SU-DHL-6 (cell line): Measurements from ENCODE around the gene MSANTD4.

Experiments
- H2AFZ ChIP-seq: fragments of 200-600 bp; sonication (generic); 2 replicates; pipeline ENCODE4 v1.6.1; 2014; ENCODE audit warnings: low read depth, mild to moderate bottlenecking, moderate library complexity, mixed read lengths, antibody characterized with exemption, low read length; ENCODE audit not compliant: severe bottlenecking
- H3F3A ChIP-seq: fragments of 200-600 bp; shearing (Covaris generic); 2 replicates; pipeline ENCODE4 v1.6.0; 2016; ENCODE audit warnings: antibody characterized with exemption, mild to moderate bottlenecking; ENCODE audit not compliant: insufficient read depth
- H3K27ac ChIP-seq: fragments of 200-600 bp; sonication (generic); 2 replicates; pipeline ENCODE4 v1.5.1; 2016; ENCODE audit warnings: low read depth, mild to moderate bottlenecking, low read length, moderate library complexity, mixed read lengths
- H3K27me3 ChIP-seq: fragments of 200-600 bp; sonication (generic), shearing (Covaris generic); 2 replicates; pipeline ENCODE4 v1.6.0; 2014; ENCODE audit warnings: mild to moderate bottlenecking, low read length
- H3K36me3 ChIP-seq: fragments of 200-600 bp; sonication (generic); 2 replicates; pipeline ENCODE4 v1.6.1; 2014; ENCODE audit warnings: mild to moderate bottlenecking, low read length, mixed read lengths
- H3K4me2 ChIP-seq: fragments of 300-600, 200-600 bp; shearing (Covaris generic), sonication (generic); 2 replicates; pipeline ENCODE4 v1.6.0; 2014; ENCODE audit warnings: low read length, low read depth, mild to moderate bottlenecking; ENCODE audit not compliant: poor library complexity, severe bottlenecking
- H3K4me3 ChIP-seq: fragments of 200-600 bp; sonication (generic); 2 replicates; pipeline ENCODE4 v1.5.1; 2014; ENCODE audit warnings: antibody characterized with exemption, low read length, mild to moderate bottlenecking, mixed read lengths; ENCODE audit not compliant: insufficient read depth, poor library complexity, severe bottlenecking
- H3K79me2 ChIP-seq: fragments of 200-600 bp; sonication (generic); 2 replicates; pipeline ENCODE4 v1.6.1; 2014; ENCODE audit warnings: mild to moderate bottlenecking, low read length, moderate library complexity; ENCODE audit not compliant: insufficient read depth
- H3K9ac ChIP-seq: fragments of 200-600 bp; sonication (generic); 2 replicates; pipeline ENCODE4 v1.7.0; 2014; ENCODE audit warnings: mild to moderate bottlenecking, low read length
- H3K9me2 ChIP-seq: fragments of 200-600 bp; sonication (generic); replicated peaks from 2 replicates; pipeline ENCODE4 v1.6.1; 2014; ENCODE audit warnings: low read length; ENCODE audit not compliant: insufficient read depth
- H3K9me3 ChIP-seq: fragments of 200-600 bp; sonication (generic); 2 replicates; pipeline ENCODE4 v1.6.1; 2014; ENCODE audit warnings: low read length, mixed read lengths; ENCODE audit not compliant: insufficient read depth
- H4K20me1 ChIP-seq: fragments of 200-600 bp; sonication (generic); 2 replicates; pipeline ENCODE4 v1.6.1; 2014; ENCODE audit warnings: low read depth, mild to moderate bottlenecking, antibody characterized with exemption, low read length, moderate library complexity, mixed read lengths
- CTCF ChIP-seq: fragments of 200-600 bp; sonication (generic); IDR thresholded peaks from one replicate; pipeline ENCODE4 v1.5.1; 2017; ENCODE audit warnings: antibody characterized with exemption, mild to moderate bottlenecking, low read length, moderate library complexity; ENCODE audit not compliant: insufficient read depth, poor library complexity, severe bottlenecking
- EZH2phosphoT487 ChIP-seq: fragments of 200-600 bp; sonication (generic), shearing (Covaris generic); conservative IDR thresholded peaks from 2 replicates; pipeline ENCODE4 v1.6.1; 2018; ENCODE audit warnings: mild to moderate bottlenecking, antibody characterized with exemption, low read length, moderate library complexity, mixed read lengths

The MSANTD4 gene

GRCh38 chr11:106043540-106043939, 21.5 kb upstream of the MSANTD4 start:
- no peaks in the 10 kb centered on the region for H3K36me3 ChIP-seq
- no peak overlapping the region for H3K4me2 ChIP-seq
- no peak overlapping the region for H3K9ac ChIP-seq
- no peaks in the 10 kb centered on the region for H4K20me1 ChIP-seq
- H3K27me3 ChIP-seq = no peaks in the 10 kb centered on the region
- H3K4me3 ChIP-seq = no peak overlapping the region
- TF ChIP-seq EZH2phosphoT487 = no peak
- TF ChIP-seq CTCF = no peak
- no peaks in the 10 kb centered on the region for H3K9me3 ChIP-seq
- H3K27ac ChIP-seq = no peak overlapping the region
- H3F3A ChIP-seq = no peaks in the 10 kb centered on the region
- no peaks in the 10 kb centered on the region for H3K9me2 ChIP-seq
- no peaks in the 10 kb centered on the region for H3K79me2 ChIP-seq
- H2AFZ ChIP-seq = no peak overlapping the region

- Histone ChIP-seq H3K4me3 (no peak overlapping the region), H3K4me2 (no peak overlapping the region), H4K20me1 (no peaks in the 10 kb centered on the region), H3K9me2 (no peaks in the 10 kb centered on the region), H3K9me3 (no peaks in the 10 kb centered on the region), H3F3A (no peaks in the 10 kb centered on the region), H3K36me3 (no peaks in the 10 kb centered on the region), H2AFZ (no peak overlapping the region), H3K27ac (no peak overlapping the region), H3K79me2 (no peaks in the 10 kb centered on the region), H3K27me3 (no peaks in the 10 kb centered on the region), H3K9ac (no peak overlapping the region)
- TF ChIP-seq CTCF = no peak
- TF ChIP-seq EZH2phosphoT487 = no peak
Measured at GRCh38 chr11:106032861-106033260, 10.8 kb upstream of the MSANTD4 start.

GRCh38 chr11:106031936-106032335, 9.9 kb upstream of the MSANTD4 start:
- TF ChIP-seq CTCF (no peak), EZH2phosphoT487 (no peak)

More at GRCh38 chr11:106031936-106032335, 9.9 kb upstream of the MSANTD4 start:
- no peaks in the 10 kb centered on the region for H3K79me2 ChIP-seq
- no peaks in the 10 kb centered on the region for H4K20me1 ChIP-seq
- no peak overlapping the region for H2AFZ ChIP-seq
- H3K9me3 ChIP-seq = no peaks in the 10 kb centered on the region
- H3K4me3 ChIP-seq = no peak overlapping the region
- H3K4me2 ChIP-seq = no peak overlapping the region
- no peaks in the 10 kb centered on the region for H3K9me2 ChIP-seq
- no peak overlapping the region for H3K27ac ChIP-seq
- no peak overlapping the region for H3K9ac ChIP-seq
- no peaks in the 10 kb centered on the region for H3K36me3 ChIP-seq
- no peaks in the 10 kb centered on the region for H3K27me3 ChIP-seq
- no peaks in the 10 kb centered on the region for H3F3A ChIP-seq
